IMR-90 (cell line): ENCODE measurements around the gene SPATS2L. TPM values are rescaled to one million over a fixed set of nuclear protein-coding genes. Genes with fewer than 3 reads are reported as not detected.

Experiments used
- ATAC-seq: fragments of 200-7000 bp; cut with Tn5 transposase; 2 replicates; pipeline ENCODE4 v1.9.1; 2020; ENCODE audit warnings: low read depth, mild to moderate bottlenecking, moderate library complexity
- BruUV-seq: library from RNA; stranded (reverse); fragments of 400-500 nt; replicated peaks from 2 replicates; lab custom pipeline; 2021; lab: Mats Ljungman, UMichigan
- CTCF ChIA-PET: fragments of 300-600 bp; formaldehyde crosslinking; extraction: SDS; loops from one replicate; lab custom pipeline; 2021; ENCODE audit warnings: antibody characterized with exemption; lab: Yijun Ruan, JAX
- POLR2A ChIA-PET: fragments of 300-600 bp; sonication (Branson Sonifier 250); formaldehyde crosslinking; loops from one replicate; lab custom pipeline; 2022; ENCODE audit warnings: antibody characterized with exemption; ENCODE audit not compliant: unreplicated experiment; lab: Charles Lee
- DNase-seq: peaks from one replicate; pipeline ENCODE4 v3.0.0; 2013
- H2AFZ ChIP-seq: replicated peaks from 2 replicates; pipeline ENCODE3; 2013; ENCODE audit warnings: low read length, mild to moderate bottlenecking; ENCODE audit not compliant: poor library complexity
- H2AK5ac ChIP-seq: 2 replicates; pipeline ENCODE4 v1.6.1; 2013; ENCODE audit warnings: low read depth, low read length, inconsistent platforms
- H2AK9ac ChIP-seq: replicated peaks from 2 replicates; pipeline ENCODE3; 2013; ENCODE audit warnings: mild to moderate bottlenecking, low read depth, low read length, moderate library complexity; ENCODE audit not compliant: poor library complexity
- H2BK120ac ChIP-seq: 2 replicates; pipeline ENCODE4 v1.6.1; 2013; ENCODE audit warnings: low read depth, low read length, inconsistent platforms
- H2BK15ac ChIP-seq: 3 replicates; pipeline ENCODE4 v1.6.1; 2013; ENCODE audit warnings: low read depth, low read length, inconsistent platforms
- H2BK20ac ChIP-seq: 2 replicates; pipeline ENCODE4 v1.6.1; 2013; ENCODE audit warnings: low read depth, mild to moderate bottlenecking, inconsistent platforms, low read length, moderate library complexity
- H2BK5ac ChIP-seq: 2 replicates; pipeline ENCODE4 v1.6.1; 2013; ENCODE audit warnings: mild to moderate bottlenecking, low read depth, low read length, inconsistent platforms; ENCODE audit not compliant: poor library complexity, severe bottlenecking
- H3K14ac ChIP-seq: replicated peaks from 2 replicates; pipeline ENCODE4 v1.6.1; 2013; ENCODE audit warnings: low read depth, low read length, inconsistent platforms
- H3K18ac ChIP-seq: 2 replicates; pipeline ENCODE4 v1.6.1; 2013; ENCODE audit warnings: low read depth, low read length, control low read depth
- H3K23ac ChIP-seq: 2 replicates; pipeline ENCODE4 v1.6.1; 2013; ENCODE audit warnings: low read depth, low read length, inconsistent platforms
- H3K27ac ChIP-seq: 2 replicates; pipeline ENCODE4 v1.5.1; 2013; ENCODE audit warnings: mild to moderate bottlenecking, control low read depth, low read length; ENCODE audit not compliant: insufficient read depth
- H3K27me3 ChIP-seq: 2 replicates; pipeline ENCODE4 v1.6.1; 2013; ENCODE audit warnings: low read length; ENCODE audit not compliant: control insufficient read depth, insufficient read depth
- H3K36me3 ChIP-seq: 2 replicates; pipeline ENCODE4 v1.6.1; 2013; ENCODE audit warnings: low read length, mixed read lengths; ENCODE audit not compliant: control insufficient read depth, insufficient read depth
- H3K4ac ChIP-seq: 2 replicates; pipeline ENCODE4 v1.6.1; 2013; ENCODE audit warnings: low read depth, low read length, inconsistent platforms
- H3K4me1 ChIP-seq: 2 replicates; pipeline ENCODE4 v1.6.1; 2013; ENCODE audit warnings: low read length, mixed read lengths; ENCODE audit not compliant: control insufficient read depth, insufficient read depth
- H3K4me2 ChIP-seq: 2 replicates; pipeline ENCODE4 v1.6.1; 2013; ENCODE audit warnings: low read depth, mild to moderate bottlenecking, control low read depth, low read length, moderate library complexity
- H3K4me3 ChIP-seq: 2 replicates; pipeline ENCODE4 v1.5.1; 2013; ENCODE audit warnings: low read depth, mild to moderate bottlenecking, control low read depth, low read length, moderate library complexity; ENCODE audit not compliant: insufficient read depth
- H3K56ac ChIP-seq: 2 replicates; pipeline ENCODE4 v1.6.1; 2013; ENCODE audit warnings: low read length, inconsistent platforms; ENCODE audit not compliant: insufficient read depth; ENCODE audit errors: extremely low read depth
- H3K79me1 ChIP-seq, 2 experiments: 2 replicates each; pipeline ENCODE4 v1.6.1; 2013; ENCODE audit warnings: low read length in 2 of 2, inconsistent platforms in 1 of 2, low read depth in 1 of 2
- H3K9ac ChIP-seq: 2 replicates; pipeline ENCODE4 v1.6.1; 2013; ENCODE audit warnings: low read depth, low read length, control low read depth
- H3K9me1 ChIP-seq: 2 replicates; pipeline ENCODE4 v1.6.1; 2013; ENCODE audit warnings: low read length, inconsistent platforms; ENCODE audit not compliant: insufficient read depth
- H3K9me3 ChIP-seq: 2 replicates; pipeline ENCODE4 v1.6.1; 2013; ENCODE audit warnings: low read length; ENCODE audit not compliant: control insufficient read depth, insufficient read depth
- H4K20me1 ChIP-seq: 2 replicates; pipeline ENCODE4 v1.6.1; 2013; ENCODE audit warnings: low read length, inconsistent platforms; ENCODE audit not compliant: insufficient read depth
- H4K5ac ChIP-seq: 2 replicates; pipeline ENCODE4 v1.6.1; 2013; ENCODE audit warnings: mild to moderate bottlenecking, low read depth, low read length, control low read depth
- H4K8ac ChIP-seq, 2 experiments: 2 replicates each; pipeline ENCODE4 v1.6.1; 2013; ENCODE audit warnings: low read depth in 2 of 2, low read length in 2 of 2, control low read depth in 1 of 2, inconsistent platforms in 1 of 2
- H4K91ac ChIP-seq: 2 replicates; pipeline ENCODE4 v1.6.1; 2013; ENCODE audit warnings: low read depth, low read length, inconsistent platforms; ENCODE audit not compliant: insufficient read depth
- BHLHE40 ChIP-seq: fragments of 150-350 bp; IDR thresholded peaks from 2 replicates; pipeline ENCODE4 v1.6.1; 2016; ENCODE audit warnings: mild to moderate bottlenecking, low read depth, low read length
- CEBPB ChIP-seq: IDR thresholded peaks from 2 replicates; pipeline ENCODE4 v1.6.1; 2012; ENCODE audit warnings: low read depth, low read length, improper control_type of control experiment
- CHD1 ChIP-seq: IDR thresholded peaks from 2 replicates; pipeline ENCODE4 v1.6.1; 2012; ENCODE audit warnings: low read depth, low read length, improper control_type of control experiment
- CTCF ChIP-seq: conservative IDR thresholded peaks from 2 replicates; pipeline ENCODE4 v1.5.1; 2012; ENCODE audit warnings: mild to moderate bottlenecking, low read depth, low read length, improper control_type of control experiment
- ELK1 ChIP-seq: fragments of 150-350 bp; IDR thresholded peaks from 2 replicates; pipeline ENCODE4 v1.6.1; 2016; ENCODE audit warnings: low read depth, mild to moderate bottlenecking, low read length, moderate library complexity, borderline replicate concordance
- FOS ChIP-seq: fragments of 150-350 bp; IDR thresholded peaks from 2 replicates; pipeline ENCODE4 v1.6.1; 2016; ENCODE audit warnings: low read depth, low read length
- MAFK ChIP-seq: IDR thresholded peaks from 2 replicates; pipeline ENCODE4 v1.6.1; 2012; ENCODE audit warnings: low read depth, low read length, improper control_type of control experiment
- MXI1 ChIP-seq: IDR thresholded peaks from 2 replicates; pipeline ENCODE4 v1.6.1; 2012; ENCODE audit warnings: low read depth, mild to moderate bottlenecking, low read length, moderate library complexity, borderline replicate concordance
- NFE2L2 ChIP-seq: fragments of 150-350 bp; IDR thresholded peaks from 2 replicates; pipeline ENCODE4 v1.6.1; 2016; ENCODE audit warnings: low read depth, mild to moderate bottlenecking, low read length
- POLR2A ChIP-seq: IDR thresholded peaks from 2 replicates; pipeline ENCODE4 v1.6.1; 2012; ENCODE audit warnings: mild to moderate bottlenecking, low read depth, low read length
- RCOR1 ChIP-seq: IDR thresholded peaks from 2 replicates; pipeline ENCODE4 v1.6.1; 2012; ENCODE audit warnings: mild to moderate bottlenecking, low read length, improper control_type of control experiment; ENCODE audit not compliant: insufficient replicate concordance
- RFX5 ChIP-seq: IDR thresholded peaks from 2 replicates; pipeline ENCODE4 v1.8.0; 2012; ENCODE audit warnings: low read depth, mild to moderate bottlenecking, low read length, moderate library complexity
- SMC3 ChIP-seq: fragments of 150-350 bp; IDR thresholded peaks from 2 replicates; pipeline ENCODE4 v1.6.1; 2016; ENCODE audit warnings: low read depth, mild to moderate bottlenecking, antibody characterized with exemption, low read length, moderate library complexity
- WGBS, 2 experiments: methylation state at CpG; one replicate each; pipeline versions ENCODE4 v1.1.5 to v1.1.7; 2013; ENCODE audit warnings: missing lambda C conversion rate in 2 of 2; ENCODE audit not compliant: insufficient read length in 1 of 2; ENCODE audit errors: extremely low coverage in 2 of 2; 5-methylcytosine and 5-hydroxymethylcytosine counted together
- dilution Hi-C: fragments of 300-500 bp; cut with HindIII; formaldehyde crosslinking; loops from one replicate; pipeline ENCODE4 v1.14.3; 2018; ENCODE audit warnings: low sequenced_read_pairs; ENCODE audit not compliant: unreplicated experiment
- in situ Hi-C: fragments of 300-500 bp; cut with MboI; formaldehyde crosslinking; loops from 3 replicates; pipeline ENCODE4 v1.14.3; 2019; ENCODE audit warnings: low sequenced_read_pairs, inconsistent platforms, mixed read lengths
- intact Hi-C: fragments of 100-400 bp; cut with micrococcal nuclease; formaldehyde crosslinking; loops from 2 replicates; pipeline ENCODE4 v1.10.0; 2022
- polyA plus RNA-seq, 3 experiments: library from polyadenylated mRNA; depleted of rRNA; stranded (reverse); fragments of >200 nt; gene quantifications; 2 replicates each; pipeline ENCODE4 v1.2.3, GENCODE V29; 2012; ENCODE audit warnings: low replicate concordance in 1 of 3
- total RNA-seq: library from RNA; depleted of rRNA; stranded (reverse); fragments of >200 nt; gene quantifications from 2 replicates; pipeline ENCODE4 v1.2.3, GENCODE V29; 2012
- TF ChIP-seq, protein P1 (sequence below): fragments of 150-350 bp; IDR thresholded peaks from 2 replicates; pipeline ENCODE4 v1.6.1; 2017; ENCODE audit warnings: mild to moderate bottlenecking, antibody characterized with exemption, low read length, low read depth

SPATS2L gene
- total and polyA plus RNA-seq, 2 of the 4 experiments (the other 2 are of a cell fraction): 118 to 155 TPM

GRCh38 chr2:200394045-200394444, 87.6 kb downstream of the SPATS2L start:
- BruUV-seq: no TSS peak
- TF ChIP-seq BHLHE40: no peak
- no peak for TF ChIP-seq POLR2A
- TF ChIP-seq MAFK: no peak
- no peak for TF ChIP-seq RFX5
- TF ChIP-seq CHD1: no peak
- no peak for TF ChIP-seq FOS
- TF ChIP-seq, protein P1, sequence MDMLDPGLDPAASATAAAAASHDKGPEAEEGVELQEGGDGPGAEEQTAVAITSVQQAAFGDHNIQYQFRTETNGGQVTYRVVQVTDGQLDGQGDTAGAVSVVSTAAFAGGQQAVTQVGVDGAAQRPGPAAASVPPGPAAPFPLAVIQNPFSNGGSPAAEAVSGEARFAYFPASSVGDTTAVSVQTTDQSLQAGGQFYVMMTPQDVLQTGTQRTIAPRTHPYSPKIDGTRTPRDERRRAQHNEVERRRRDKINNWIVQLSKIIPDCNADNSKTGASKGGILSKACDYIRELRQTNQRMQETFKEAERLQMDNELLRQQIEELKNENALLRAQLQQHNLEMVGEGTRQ: no peak
- no peak for TF ChIP-seq CEBPB
- TF ChIP-seq SMC3: no peak
- TF ChIP-seq CTCF: no peak
- TF ChIP-seq MXI1: no peak
- TF ChIP-seq RCOR1: no peak
- no peak for TF ChIP-seq NFE2L2
- no peak for TF ChIP-seq ELK1
- no peak overlapping the region for H2BK5ac ChIP-seq
- H3K4me2 ChIP-seq: no peak overlapping the region
- peak overlapping the region; percentile 30; the same call in 1 of the 2 replicates for H3K14ac ChIP-seq
- H3K27me3 ChIP-seq: no peaks in the 10 kb centered on the region
- DNase-seq: no peak
- H3K9ac ChIP-seq: no peak overlapping the region
- H2AFZ ChIP-seq: no peak overlapping the region
- H3K9me1 ChIP-seq: peaks cover 6% of the 10 kb centered on the region
- dilution Hi-C loops: no loop called here
- peak overlapping the region; percentile 23; the same call in 1 of the 2 replicates for H2AK5ac ChIP-seq
- no peak overlapping the region for H2BK15ac ChIP-seq
- intact Hi-C loops: no loop called here
- in situ Hi-C loops: no loop called here
- no peaks in the 10 kb centered on the region for H4K20me1 ChIP-seq
- ChIA-PET POLR2A (no interaction called here), CTCF (no interaction called here)
- H2BK120ac ChIP-seq: no peak overlapping the region
- H2BK20ac ChIP-seq: peak overlapping the region; percentile 24; the same call in 1 of the 2 replicates
- H3K4ac ChIP-seq: no peak overlapping the region
- H3K27ac ChIP-seq: no peak overlapping the region
- peaks cover 26% of the 10 kb centered on the region for H3K36me3 ChIP-seq
- no peak overlapping the region for H2AK9ac ChIP-seq
- no peak overlapping the region for H3K4me3 ChIP-seq
- no peak overlapping the region for H4K91ac ChIP-seq
- H4K5ac ChIP-seq: no peak overlapping the region
- no peaks in the 10 kb centered on the region for H3K9me3 ChIP-seq
- no peak overlapping the region for H3K23ac ChIP-seq
- no peak overlapping the region; a peak in 1 of 4 replicates for H4K8ac ChIP-seq
- H3K56ac ChIP-seq: no peak overlapping the region
- no peak for ATAC-seq
- WGBS, 2 experiments: 100% methylated on average over 4 of the region's 7 CpGs; no CpG with 5 or more reads in 1 of the 2 experiments
- no peak overlapping the region for H3K18ac ChIP-seq
- H3K4me1 ChIP-seq: peaks cover 10% of the 10 kb centered on the region
- H3K79me1 ChIP-seq: peaks cover 48 to 71% of the 10 kb centered on the region in 2 experiments
